Effector memory CD4-positive, alpha-beta T cell (primary cell): ENCODE measurements around the gene DAAM2.

Source experiments
- DNase-seq, 3 donors: peaks; one replicate each; pipeline ENCODE4 v3.0.0-alpha.2; 2020
- H3K27ac ChIP-seq: 2 replicates; pipeline ENCODE4 v1.7.0; 2013; ENCODE audit warnings: mild to moderate bottlenecking, low read length, moderate library complexity; ENCODE audit not compliant: insufficient read depth, poor library complexity, severe bottlenecking
- H3K27me3 ChIP-seq: replicated peaks from 2 replicates; pipeline ENCODE4 v1.7.0; 2013; ENCODE audit warnings: mild to moderate bottlenecking, low read length; ENCODE audit not compliant: insufficient read depth, control insufficient read depth, poor library complexity, severe bottlenecking
- H3K36me3 ChIP-seq: 2 replicates; pipeline ENCODE4 v1.7.0; 2013; ENCODE audit warnings: mild to moderate bottlenecking, low read length, moderate library complexity; ENCODE audit not compliant: control insufficient read depth, insufficient read depth
- H3K4me1 ChIP-seq: 2 replicates; pipeline ENCODE4 v1.7.0; 2013; ENCODE audit warnings: low read length, mild to moderate bottlenecking; ENCODE audit not compliant: control insufficient read depth, insufficient read depth, poor library complexity, severe bottlenecking
- H3K4me3 ChIP-seq: 2 replicates; pipeline ENCODE4 v1.7.0; 2013; ENCODE audit warnings: low read length, low read depth, mild to moderate bottlenecking; ENCODE audit not compliant: insufficient read depth, poor library complexity, severe bottlenecking
- H3K9me3 ChIP-seq: 2 replicates; pipeline ENCODE4 v1.7.0; 2013; ENCODE audit warnings: mild to moderate bottlenecking, low read length, moderate library complexity; ENCODE audit not compliant: control insufficient read depth

Gene DAAM2

DNA sequence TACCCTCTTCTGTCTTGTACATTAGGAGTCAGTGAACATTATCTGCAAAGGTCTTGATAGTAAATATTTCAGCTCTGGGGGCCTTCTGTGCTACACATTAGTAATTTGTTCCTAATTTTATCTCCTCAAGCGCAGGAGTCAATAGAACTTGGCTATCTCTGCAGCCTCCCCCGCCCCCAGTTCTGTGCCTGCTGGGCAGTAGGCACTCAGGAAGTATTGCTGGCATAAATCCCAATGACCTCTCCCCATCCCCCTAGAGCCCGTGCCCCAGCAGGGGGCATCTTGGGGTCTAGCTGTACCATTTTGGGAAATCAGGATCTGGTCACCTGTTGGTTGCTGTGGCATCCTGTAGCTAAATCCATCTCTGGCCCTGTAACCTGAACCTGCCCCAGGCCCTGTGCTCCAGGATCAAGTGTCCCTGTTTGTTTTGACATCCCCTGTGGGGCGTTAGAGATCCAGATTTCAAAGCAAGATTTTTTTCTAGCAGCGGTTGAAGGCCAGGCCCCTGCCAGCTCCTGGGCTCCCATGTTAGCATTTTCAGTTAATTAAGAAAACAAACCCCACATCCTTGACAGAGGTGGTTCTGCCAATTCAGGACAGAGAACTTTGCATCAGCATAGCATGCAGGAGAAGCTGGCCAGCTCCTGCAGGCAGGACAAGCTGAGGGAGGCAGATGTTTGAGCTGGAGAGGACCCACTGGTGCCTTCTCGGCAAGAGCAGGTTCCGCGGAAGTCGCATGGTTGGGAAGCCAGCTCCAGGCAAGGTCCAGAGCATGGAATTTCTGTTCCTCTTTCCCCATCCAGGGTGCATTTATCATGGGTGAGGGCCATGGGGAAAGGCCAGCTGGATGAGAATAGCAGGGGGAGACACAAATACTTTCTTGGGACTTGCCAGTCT is 32.1 kb downstream of the DAAM2 start:
- no peak for DNase-seq
- no peaks in the 10 kb centered on the region for H3K36me3 ChIP-seq
- no peaks in the 10 kb centered on the region for H3K27me3 ChIP-seq
- H3K4me3 ChIP-seq, result no peak overlapping the region
- no peaks in the 10 kb centered on the region for H3K9me3 ChIP-seq
- no peaks in the 10 kb centered on the region for H3K4me1 ChIP-seq
- no peak overlapping the region for H3K27ac ChIP-seq

DNA sequence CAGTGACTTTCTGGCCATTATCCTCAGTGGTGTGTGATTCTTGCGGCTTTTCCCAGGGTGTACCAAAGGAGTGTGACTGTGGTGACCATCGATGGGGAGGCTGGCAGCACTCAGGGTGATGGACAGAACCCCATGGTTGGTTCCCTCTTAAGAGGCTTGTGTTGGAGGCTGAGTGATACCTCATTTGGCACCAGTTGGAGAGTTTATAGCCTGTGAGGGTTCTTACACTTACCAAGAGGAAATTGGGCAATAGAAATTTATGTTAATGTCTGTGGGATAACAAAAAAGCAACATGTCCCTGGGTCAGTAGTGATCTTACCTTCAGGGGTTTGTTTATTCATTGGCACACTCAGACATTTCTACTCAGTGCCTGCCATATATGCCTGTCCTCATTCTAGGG is 37.2 kb downstream of the DAAM2 start:
- no peak overlapping the region for H3K27ac ChIP-seq
- no peaks in the 10 kb centered on the region for H3K36me3 ChIP-seq
- no peaks in the 10 kb centered on the region for H3K27me3 ChIP-seq
- H3K4me3 ChIP-seq, result no peak overlapping the region
- H3K4me1 ChIP-seq, result no peaks in the 10 kb centered on the region
- no peaks in the 10 kb centered on the region for H3K9me3 ChIP-seq
- no peak for DNase-seq

DNA sequence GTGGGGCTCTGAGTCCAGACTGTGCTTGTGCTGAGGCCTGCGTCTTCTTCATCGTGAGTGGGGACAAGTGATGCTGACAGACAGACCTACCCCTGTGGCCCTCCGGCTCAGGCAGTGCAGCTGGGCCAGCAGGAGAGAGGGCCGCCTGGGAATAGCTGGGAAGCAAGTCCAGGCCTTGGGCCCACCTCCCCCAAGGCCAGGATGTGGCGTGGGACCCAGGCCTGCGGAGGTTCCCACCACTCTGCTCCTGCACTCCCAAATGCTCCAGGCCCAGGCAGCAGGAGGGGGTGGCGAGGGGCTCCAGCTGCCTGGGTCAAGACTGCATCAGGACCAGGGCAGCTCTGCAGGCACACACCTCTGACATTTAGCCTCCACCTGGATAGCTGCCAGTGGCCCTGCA is 38.3 kb downstream of the DAAM2 start:
- no peaks in the 10 kb centered on the region for H3K9me3 ChIP-seq
- no peak overlapping the region for H3K27ac ChIP-seq
- no peak for DNase-seq
- no peaks in the 10 kb centered on the region for H3K27me3 ChIP-seq
- no peak overlapping the region for H3K4me3 ChIP-seq
- H3K36me3 ChIP-seq, result no peaks in the 10 kb centered on the region
- no peaks in the 10 kb centered on the region for H3K4me1 ChIP-seq

GRCh38 chr6:39831701-39832100 is 39.5 kb downstream of the DAAM2 start:
- H3K4me3 ChIP-seq, result no peak overlapping the region
- DNase-seq, result no peak
- no peaks in the 10 kb centered on the region for H3K27me3 ChIP-seq
- no peaks in the 10 kb centered on the region for H3K36me3 ChIP-seq
- H3K27ac ChIP-seq, result no peak overlapping the region
- H3K4me1 ChIP-seq, result no peaks in the 10 kb centered on the region
- no peaks in the 10 kb centered on the region for H3K9me3 ChIP-seq

- no peaks in the 10 kb centered on the region for H3K27me3 ChIP-seq
- H3K36me3 ChIP-seq, result no peaks in the 10 kb centered on the region
- no peak for DNase-seq
- no peaks in the 10 kb centered on the region for H3K4me1 ChIP-seq
- H3K9me3 ChIP-seq, result no peaks in the 10 kb centered on the region
- no peak overlapping the region for H3K4me3 ChIP-seq
- no peak overlapping the region for H3K27ac ChIP-seq
Measured at GRCh38 chr6:39834278-39834677, 42.1 kb downstream of the DAAM2 start.

- H3K4me1 ChIP-seq, result no peaks in the 10 kb centered on the region
- DNase-seq, result no peak
- H3K9me3 ChIP-seq, result no peaks in the 10 kb centered on the region
- H3K27ac ChIP-seq, result no peak overlapping the region
- no peak overlapping the region for H3K4me3 ChIP-seq
- no peaks in the 10 kb centered on the region for H3K36me3 ChIP-seq
- no peaks in the 10 kb centered on the region for H3K27me3 ChIP-seq
Measured at GRCh38 chr6:39834866-39835265, 42.7 kb downstream of the DAAM2 start.

DNA sequence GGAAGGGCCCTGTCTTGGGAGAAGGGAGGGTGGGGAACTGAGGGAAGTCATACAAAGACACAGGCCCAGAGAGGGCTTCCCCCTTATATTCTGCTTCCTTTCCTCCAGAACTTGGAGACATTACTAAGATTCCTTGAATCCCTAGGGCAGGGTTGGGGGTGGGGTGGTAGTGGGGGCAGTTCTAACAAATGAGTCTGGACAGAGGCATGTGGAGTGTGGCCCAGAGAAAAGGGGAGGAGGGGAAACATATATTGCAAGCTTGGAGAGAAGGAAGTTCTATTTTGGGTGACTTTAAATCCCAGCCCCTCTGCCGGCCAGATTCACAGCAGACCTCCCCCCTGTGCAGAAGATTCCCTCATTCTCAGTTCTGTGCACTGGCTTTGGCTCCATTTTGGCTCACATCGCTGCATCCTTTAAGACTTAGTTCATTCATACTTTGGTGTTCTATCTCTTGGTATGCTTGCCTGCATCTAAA is 43.7 kb downstream of the DAAM2 start:
- no peak for DNase-seq
- Histone ChIP-seq H3K27ac (no peak overlapping the region), H3K4me1 (no peaks in the 10 kb centered on the region), H3K36me3 (no peaks in the 10 kb centered on the region), H3K4me3 (no peak overlapping the region), H3K27me3 (no peaks in the 10 kb centered on the region), H3K9me3 (no peaks in the 10 kb centered on the region)

GRCh38 chr6:39836606-39837005 is 44.4 kb downstream of the DAAM2 start:
- Histone ChIP-seq H3K27ac (no peak overlapping the region), H3K4me1 (no peaks in the 10 kb centered on the region), H3K36me3 (no peaks in the 10 kb centered on the region), H3K9me3 (no peaks in the 10 kb centered on the region), H3K27me3 (no peaks in the 10 kb centered on the region), H3K4me3 (no peak overlapping the region)
- DNase-seq, result no peak

DNA sequence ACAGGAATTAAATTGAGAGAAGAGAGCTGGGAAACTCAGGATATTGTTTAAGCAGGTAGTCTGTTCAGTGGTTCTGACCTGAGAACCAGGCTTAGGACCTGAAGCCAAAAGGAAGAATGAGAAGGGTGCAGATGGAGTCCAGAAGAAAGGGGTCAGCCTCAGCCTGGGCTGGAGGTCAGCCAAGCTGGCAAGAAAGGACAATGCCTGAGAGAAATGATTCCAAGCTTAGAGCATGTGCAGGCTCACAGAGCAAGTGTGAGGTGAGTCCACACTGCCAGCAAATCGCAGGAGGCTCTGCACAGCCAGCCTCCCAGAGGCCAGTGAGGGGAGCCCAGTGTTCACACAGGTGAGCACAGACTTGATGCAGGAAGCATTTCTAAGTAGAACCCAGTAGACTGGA is 47.3 kb downstream of the DAAM2 start:
- no peaks in the 10 kb centered on the region for H3K36me3 ChIP-seq
- H3K9me3 ChIP-seq, result no peaks in the 10 kb centered on the region
- H3K27me3 ChIP-seq, result no peaks in the 10 kb centered on the region
- no peaks in the 10 kb centered on the region for H3K4me1 ChIP-seq
- H3K4me3 ChIP-seq, result no peak overlapping the region
- H3K27ac ChIP-seq, result no peak overlapping the region
- DNase-seq, result no peak

GRCh38 chr6:39840781-39841180 is 48.6 kb downstream of the DAAM2 start:
- Histone ChIP-seq H3K4me3 (no peak overlapping the region), H3K27ac (no peak overlapping the region), H3K9me3 (no peaks in the 10 kb centered on the region), H3K27me3 (no peaks in the 10 kb centered on the region), H3K4me1 (no peaks in the 10 kb centered on the region), H3K36me3 (no peaks in the 10 kb centered on the region)
- DNase-seq, result no peak
